Neural progenitor cell (in vitro differentiated cells): ENCODE measurements around the gene LMAN1L. TPM values are rescaled to one million over a fixed set of nuclear protein-coding genes. Genes with fewer than 3 reads are reported as not detected.
A peak's percentile ranks its signal among the peaks of the same experiment; 100 is the strongest.

Experiments
- DNase-seq: peaks from one replicate; pipeline ENCODE4 v3.0.0-alpha.2; 2016; ENCODE audit warnings: low spot score
- H2AFZ ChIP-seq: fragments of 200-600 bp; sonication (generic); replicated peaks from 2 replicates; pipeline ENCODE4 v1.6.1; 2016; ENCODE audit warnings: antibody characterized with exemption
- H3F3A ChIP-seq: fragments of 200-600 bp; sonication (generic); 2 replicates; pipeline ENCODE4 v1.6.1; 2016; ENCODE audit warnings: antibody characterized with exemption, low read depth
- H3K27ac ChIP-seq: fragments of 200-600 bp; sonication (generic); 2 replicates; pipeline ENCODE4 v1.5.1; 2016; ENCODE audit warnings: mild to moderate bottlenecking
- H3K27me3 ChIP-seq: fragments of 200-600 bp; sonication (generic); 2 replicates; pipeline ENCODE4 v1.6.1; 2016; ENCODE audit warnings: mild to moderate bottlenecking, moderate library complexity
- H3K36me3 ChIP-seq: fragments of 200-600 bp; sonication (generic); 2 replicates; pipeline ENCODE4 v1.5.1; 2016
- H3K4me1 ChIP-seq: fragments of 200-600 bp; sonication (generic); 2 replicates; pipeline ENCODE4 v1.6.1; 2016; ENCODE audit warnings: mixed run types
- H3K4me2 ChIP-seq: fragments of 200-600 bp; sonication (generic); 2 replicates; pipeline ENCODE4 v1.6.1; 2016
- H3K4me3 ChIP-seq: fragments of 200-600 bp; sonication (generic); 2 replicates; pipeline ENCODE4 v1.5.1; 2016
- H3K79me2 ChIP-seq: fragments of 200-600 bp; sonication (generic); 2 replicates; pipeline ENCODE4 v1.6.1; 2016; ENCODE audit warnings: low read depth
- H3K9ac ChIP-seq: fragments of 200-600 bp; sonication (generic); 2 replicates; pipeline ENCODE4 v1.6.1; 2016
- H3K9me3 ChIP-seq: fragments of 200-600 bp; sonication (generic); 2 replicates; pipeline ENCODE4 v1.5.1; 2016; ENCODE audit warnings: low read depth
- H4K20me1 ChIP-seq: fragments of 200-600 bp; sonication (generic); 2 replicates; pipeline ENCODE4 v1.6.1; 2016; ENCODE audit warnings: low read depth
- H3K27ac Mint-ChIP-seq: 3 replicates; pipeline ENCODE4 v1.8.0; 2021; ENCODE audit warnings: mixed read lengths
- H3K27me3 Mint-ChIP-seq: 2 replicates; pipeline ENCODE4 v1.8.0; 2022; ENCODE audit warnings: low read depth, mild to moderate bottlenecking, inconsistent platforms, moderate library complexity, mixed read lengths; ENCODE audit not compliant: insufficient read depth
- H3K36me3 Mint-ChIP-seq: 3 replicates; pipeline ENCODE4 v1.8.0; 2021; ENCODE audit warnings: mixed read lengths
- H3K4me1 Mint-ChIP-seq: 3 replicates; pipeline ENCODE4 v1.8.0; 2021; ENCODE audit warnings: mixed read lengths
- H3K4me3 Mint-ChIP-seq: 3 replicates; pipeline ENCODE4 v1.8.0; 2021; ENCODE audit warnings: mild to moderate bottlenecking, moderate library complexity, mixed read lengths
- H3K9me3 Mint-ChIP-seq: 3 replicates; pipeline ENCODE4 v1.8.0; 2020; ENCODE audit warnings: mixed read lengths
- CTCF ChIP-seq: fragments of 200-600 bp; sonication (generic); IDR thresholded peaks from 2 replicates; pipeline ENCODE4 v1.5.1; 2017; ENCODE audit warnings: antibody characterized with exemption, mild to moderate bottlenecking
- EZH2 ChIP-seq: fragments of 200-600 bp; sonication (generic); IDR thresholded peaks from 2 replicates; pipeline ENCODE4 v1.6.1; 2017; ENCODE audit warnings: antibody characterized with exemption, mild to moderate bottlenecking, moderate library complexity
- EZH2phosphoT487 ChIP-seq: fragments of 200-600 bp; sonication (generic); IDR thresholded peaks from 2 replicates; pipeline ENCODE4 v1.6.1; 2017; ENCODE audit warnings: antibody characterized with exemption
- total RNA-seq: library from RNA; depleted of rRNA; stranded (reverse); fragments of >200 nt; gene quantifications from 2 replicates; pipeline ENCODE4 v1.2.3, GENCODE V29; 2015; ENCODE audit warnings: low replicate concordance

Gene LMAN1L
- total RNA-seq, 1 donor from 2014 or later: not detected

DNA sequence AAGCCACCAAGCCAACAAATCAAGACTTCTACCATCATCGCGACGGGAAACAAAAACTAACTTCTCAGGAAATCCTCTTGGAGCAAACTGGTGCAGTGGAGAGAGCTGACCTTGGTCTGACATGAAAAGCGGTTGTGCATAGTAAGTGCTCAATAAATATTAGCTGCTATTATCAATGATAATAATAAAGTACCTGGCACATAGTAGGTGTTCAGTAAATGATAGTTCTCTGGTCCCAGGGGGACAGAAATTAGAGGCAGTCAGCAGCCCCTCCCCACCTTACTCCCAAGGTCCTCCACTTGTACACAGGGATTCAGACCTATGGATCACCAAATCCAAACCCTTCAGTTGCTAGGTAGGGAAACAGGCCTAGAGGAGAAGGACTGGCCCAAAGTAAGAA, 36.7 kb upstream of the LMAN1L start:
- Histone ChIP-seq H3F3A (peaks cover 26% of the 10 kb centered on the region), H3K4me3 (no peak overlapping the region), H3K36me3 (no peaks in the 10 kb centered on the region), H3K27ac (no peak overlapping the region), H3K4me2 (no peak overlapping the region), H3K27me3 (peaks cover 13% of the 10 kb centered on the region), H3K9ac (no peak overlapping the region), H4K20me1 (no peaks in the 10 kb centered on the region), H2AFZ (no peak overlapping the region), H3K4me1 (peaks cover 28% of the 10 kb centered on the region), H3K9me3 (no peaks in the 10 kb centered on the region), H3K79me2 (no peaks in the 10 kb centered on the region)
- TF ChIP-seq EZH2 (no peak), CTCF (no peak), EZH2phosphoT487 (no peak)
- Mint-ChIP-seq H3K27me3 (peaks cover 20% of the 10 kb centered on the region), H3K36me3 (no peaks in the 10 kb centered on the region), H3K27ac (no peak overlapping the region), H3K9me3 (no peaks in the 10 kb centered on the region), H3K4me1 (peaks cover 79% of the 10 kb centered on the region), H3K4me3 (no peak overlapping the region)
- DNase-seq: no peak

GRCh38 chr15:74776821-74777768, 35.5 kb upstream of the LMAN1L start:
- Mint-ChIP-seq H3K36me3 (no peaks in the 10 kb centered on the region), H3K27ac (peak overlapping the region; percentile 18), H3K27me3 (peaks cover 23% of the 10 kb centered on the region), H3K4me3 (peak overlapping the region; percentile 52), H3K4me1 (peaks cover 75% of the 10 kb centered on the region), H3K9me3 (no peaks in the 10 kb centered on the region)
- DNase-seq: peak; percentile 76
- H4K20me1 ChIP-seq: no peaks in the 10 kb centered on the region
- no peaks in the 10 kb centered on the region for H3K36me3 ChIP-seq
- H3K27ac ChIP-seq: no peak overlapping the region
- H3F3A ChIP-seq: peaks cover 16% of the 10 kb centered on the region
- peaks cover 21% of the 10 kb centered on the region for H3K27me3 ChIP-seq
- H3K4me2 ChIP-seq: no peak overlapping the region
- TF ChIP-seq CTCF: no peak
- TF ChIP-seq EZH2: no peak
- no peak for TF ChIP-seq EZH2phosphoT487
- peaks cover 24% of the 10 kb centered on the region for H3K4me1 ChIP-seq
- no peak overlapping the region for H3K9ac ChIP-seq
- H3K79me2 ChIP-seq: no peaks in the 10 kb centered on the region
- no peak overlapping the region for H2AFZ ChIP-seq
- no peak overlapping the region for H3K4me3 ChIP-seq
- H3K9me3 ChIP-seq: no peaks in the 10 kb centered on the region

DNA sequence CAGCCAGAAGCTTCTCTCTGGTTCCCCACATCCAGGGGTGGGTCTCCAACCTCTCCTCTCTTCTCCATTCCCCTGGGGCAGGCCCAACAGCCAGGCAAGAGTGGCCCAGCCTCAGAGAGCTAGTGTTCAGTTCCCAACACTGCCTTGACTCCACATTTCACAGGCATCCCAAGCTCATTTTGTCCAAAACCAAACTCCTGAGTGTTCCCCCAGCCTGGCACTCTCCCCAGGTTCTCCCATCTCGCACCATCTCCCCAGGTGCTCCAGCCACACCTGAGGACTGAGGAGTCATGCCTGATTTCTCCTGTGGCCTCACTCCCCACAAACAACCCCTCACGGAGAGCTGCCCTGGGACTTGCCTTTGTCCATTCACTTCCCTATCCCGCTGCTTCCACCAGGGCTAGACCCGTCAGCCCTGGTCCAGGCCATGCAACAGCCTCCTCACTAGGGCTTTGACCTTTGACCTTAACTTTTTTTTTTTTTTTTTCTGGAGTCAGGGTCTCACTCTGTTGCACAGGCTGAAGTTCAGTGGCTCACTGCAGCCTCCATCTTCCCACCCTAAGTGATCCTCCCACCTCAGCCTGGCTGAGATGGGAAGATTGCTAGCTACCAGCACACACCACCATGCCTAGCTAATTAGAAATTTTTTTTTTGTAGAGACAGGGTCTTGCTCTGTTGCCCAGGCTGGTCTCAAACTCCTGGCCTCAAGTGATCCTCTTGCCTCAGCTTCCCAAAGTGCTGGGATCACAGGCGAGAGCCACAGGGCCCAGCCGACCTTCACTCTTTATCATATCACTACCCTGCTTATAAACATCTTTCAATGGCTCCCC, 34.7 kb upstream of the LMAN1L start:
- H3F3A ChIP-seq: peaks cover 12% of the 10 kb centered on the region
- H3K36me3 Mint-ChIP-seq: no peaks in the 10 kb centered on the region
- no peak overlapping the region for H3K27ac ChIP-seq

More for the DNA sequence above, 34.7 kb upstream of the LMAN1L start:
- Mint-ChIP-seq H3K4me3 (peak overlapping the region; percentile 50), H3K27ac (peak overlapping the region; percentile 77), H3K27me3 (peaks cover 21% of the 10 kb centered on the region), H3K9me3 (no peaks in the 10 kb centered on the region), H3K4me1 (peaks cover 69% of the 10 kb centered on the region)
- H3K36me3 ChIP-seq: no peaks in the 10 kb centered on the region
- no peak overlapping the region for H3K9ac ChIP-seq
- peaks cover 26% of the 10 kb centered on the region for H3K4me1 ChIP-seq
- TF ChIP-seq EZH2phosphoT487: no peak
- TF ChIP-seq CTCF: no peak
- no peak for TF ChIP-seq EZH2
- H4K20me1 ChIP-seq: peaks cover 5% of the 10 kb centered on the region
- H3K79me2 ChIP-seq: peaks cover 7% of the 10 kb centered on the region
- H3K27me3 ChIP-seq: peaks cover 21% of the 10 kb centered on the region
- no peak overlapping the region for H2AFZ ChIP-seq
- no peaks in the 10 kb centered on the region for H3K9me3 ChIP-seq
- no peak for DNase-seq
- H3K4me2 ChIP-seq: no peak overlapping the region
- no peak overlapping the region for H3K4me3 ChIP-seq
